H1 (cell line): ENCODE data around the gene OTC. TPM values are rescaled to one million over a fixed set of nuclear protein-coding genes. Genes with fewer than 3 reads are reported as not detected.

Experiments
- BRCA1 ChIP-seq: IDR thresholded peaks from 2 replicates; pipeline ENCODE4 v1.6.1; 2012; ENCODE audit warnings: low read depth, low read length, improper control_type of control experiment
- CTCF ChIP-seq, 3 experiments: IDR thresholded peaks; 1 replicate in 2 of 3; 2 replicates in 1 of 3; pipeline versions ENCODE4 v1.5.1 to v1.6.1; 2011; ENCODE audit warnings: low read length in 3 of 3, mild to moderate bottlenecking in 3 of 3, inconsistent platforms in 2 of 3, low read depth in 1 of 3, moderate library complexity in 1 of 3; ENCODE audit not compliant: insufficient read depth in 1 of 3; ENCODE audit errors: control extremely low read depth in 1 of 3
- EZH2 ChIP-seq: fragments of 200-600 bp; sonication (generic); IDR thresholded peaks from 2 replicates; pipeline ENCODE4 v1.7.1; 2012; ENCODE audit warnings: low read depth, mild to moderate bottlenecking, moderate library complexity, low read length, inconsistent platforms; ENCODE audit not compliant: severe bottlenecking
- GTF2F1 ChIP-seq: IDR thresholded peaks from 2 replicates; pipeline ENCODE4 v1.6.1; 2012; ENCODE audit warnings: low read depth, low read length, improper control_type of control experiment, borderline replicate concordance
- SAP30 ChIP-seq: fragments of 300-600 bp; sonication (generic); IDR thresholded peaks from 2 replicates; pipeline ENCODE4 v1.7.1; 2012; ENCODE audit warnings: low read length, moderate library complexity, mild to moderate bottlenecking, inconsistent platforms; ENCODE audit not compliant: insufficient read depth, insufficient replicate concordance
- SIRT6 ChIP-seq: IDR thresholded peaks from one replicate; pipeline ENCODE4 v1.7.1; 2012; ENCODE audit warnings: low read length, inconsistent platforms
- SIX5 ChIP-seq: IDR thresholded peaks from 2 replicates; pipeline ENCODE4 v1.6.1; 2011; ENCODE audit warnings: mild to moderate bottlenecking, low read depth, low read length
- polyA plus RNA-seq, 7 experiments: library from polyadenylated mRNA; depleted of rRNA in 3 of 7; stranded (reverse) in 5 of 7; unstranded in 2 of 7; fragments of >200 nt in 5 of 7; fragments of 200-250 nt in 2 of 7; gene quantifications; 1 replicate in 5 of 7; 2 replicates in 1 of 7; 4 replicates in 1 of 7; pipeline versions ENCODE4 v1.2.1 to v1.2.3, GENCODE V29; 2011 to 2013; ENCODE audit warnings: missing spikeins in 2 of 7, mixed read lengths in 2 of 7
- total RNA-seq: library from RNA; stranded (reverse); fragmentation: NEBNext Ultra II Directional; extraction: Animal tissue kit (Norgen Biotek cat#: 25700); gene quantifications from 2 replicates; pipeline ENCODE4 v1.2.1, GENCODE V29; 2021

OTC gene
- total and polyA plus RNA-seq, 2 of the 8 experiments (the other 6 are each of a cell fraction or from before 2014, with no cell fraction given): not detected

- TF ChIP-seq EZH2 (no peak), CTCF (IDR thresholded peaks at IDR 0.05; ENCODE audit: control extremely low read depth in 1 of 3, insufficient read depth in 1 of 3, low read depth in 1 of 3, low read length in 3 of 3) (no peak), GTF2F1 (no peak), SIRT6 (no peak), BRCA1 (no peak), SAP30 (no peak), SIX5 (no peak)
Measured at GRCh38 chrX:38336538-38337240, 15.7 kb upstream of the OTC start (continued).
